ENCODE measurements around the gene DCPS. TPM values are rescaled to one million over a fixed set of nuclear protein-coding genes. Genes with fewer than 3 reads are reported as not detected.
"Not testable (repeated sequence)": the region's sequence is repeated elsewhere in the genome, so short reads cannot be mapped to it uniquely, and the experiment has no call there.

DCPS gene
- total and polyA plus RNA-seq, 8 donors, result 1.8 to 60.3 (median 12.6) TPM

- DNase-seq, result no peak
Observed at GRCh38 chr11:126361400-126361799, 57.5 kb downstream of the DCPS start.

DNA sequence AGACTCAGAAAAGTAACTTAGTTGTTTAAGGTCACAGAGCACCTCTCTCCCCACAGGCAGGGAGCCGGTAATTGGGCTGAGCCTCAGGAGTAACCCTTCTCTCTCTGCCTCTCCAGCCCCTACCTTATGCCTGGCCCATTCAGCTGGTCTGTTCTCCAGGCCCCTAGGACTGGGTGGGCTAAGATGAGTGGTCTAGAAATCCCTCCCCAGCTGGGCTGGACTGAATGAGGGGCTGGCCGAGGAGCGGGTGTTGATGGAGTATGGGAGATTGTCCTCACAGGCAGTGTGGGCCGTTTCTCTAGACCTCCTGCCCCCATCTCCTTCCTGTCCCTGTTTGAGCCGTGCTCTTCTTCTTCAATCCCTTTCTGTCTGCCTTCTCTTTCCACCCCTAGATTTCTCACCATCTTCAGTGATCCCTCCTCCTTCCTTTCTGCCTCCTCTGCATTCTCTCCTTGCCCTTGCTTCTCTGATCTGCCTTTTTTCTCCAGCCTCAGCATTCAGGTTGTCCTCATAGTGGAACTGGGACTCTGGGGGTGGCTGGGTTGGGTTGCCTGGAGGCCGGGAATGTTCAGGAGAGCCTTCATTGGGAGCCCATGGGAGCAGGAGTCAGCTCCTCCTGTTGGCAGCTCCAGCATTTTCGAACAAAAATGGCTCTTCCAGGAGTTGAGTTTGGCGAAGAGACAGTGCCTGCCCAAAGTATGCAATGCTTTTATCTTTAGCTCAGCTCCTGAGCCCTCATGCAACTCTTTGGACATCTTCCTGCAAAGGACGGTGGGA is 59.2 kb downstream of the DCPS start:
- WGBS, 5 donors, result 78 to 89% (median 79%) methylated on average over 9 of the region's 9 CpGs
- Histone ChIP-seq H3K4me1 (peaks cover 24 to 58% (median 41%) of the 10 kb centered on the region in 4 donors), H3K4me3 (no peak overlapping the region), H3K36me3 (no peaks in the 10 kb centered on the region), H3K9me3 (no peaks in the 10 kb centered on the region), H3K27me3 (no peaks in the 10 kb centered on the region), H3K27ac (no peak overlapping the region)
- TF ChIP-seq POLR2A (IDR thresholded peaks at IDR 0.05), result no peak
- TF ChIP-seq, protein P1, sequence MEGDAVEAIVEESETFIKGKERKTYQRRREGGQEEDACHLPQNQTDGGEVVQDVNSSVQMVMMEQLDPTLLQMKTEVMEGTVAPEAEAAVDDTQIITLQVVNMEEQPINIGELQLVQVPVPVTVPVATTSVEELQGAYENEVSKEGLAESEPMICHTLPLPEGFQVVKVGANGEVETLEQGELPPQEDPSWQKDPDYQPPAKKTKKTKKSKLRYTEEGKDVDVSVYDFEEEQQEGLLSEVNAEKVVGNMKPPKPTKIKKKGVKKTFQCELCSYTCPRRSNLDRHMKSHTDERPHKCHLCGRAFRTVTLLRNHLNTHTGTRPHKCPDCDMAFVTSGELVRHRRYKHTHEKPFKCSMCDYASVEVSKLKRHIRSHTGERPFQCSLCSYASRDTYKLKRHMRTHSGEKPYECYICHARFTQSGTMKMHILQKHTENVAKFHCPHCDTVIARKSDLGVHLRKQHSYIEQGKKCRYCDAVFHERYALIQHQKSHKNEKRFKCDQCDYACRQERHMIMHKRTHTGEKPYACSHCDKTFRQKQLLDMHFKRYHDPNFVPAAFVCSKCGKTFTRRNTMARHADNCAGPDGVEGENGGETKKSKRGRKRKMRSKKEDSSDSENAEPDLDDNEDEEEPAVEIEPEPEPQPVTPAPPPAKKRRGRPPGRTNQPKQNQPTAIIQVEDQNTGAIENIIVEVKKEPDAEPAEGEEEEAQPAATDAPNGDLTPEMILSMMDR (IDR thresholded peaks at IDR 0.05), result no peak
- no peak for TF ChIP-seq EP300 (IDR thresholded peaks at IDR 0.05)
- TF ChIP-seq POLR2AphosphoS5 (IDR thresholded peaks at IDR 0.05), result no peak
- intact Hi-C loops (cut with DNase I; ENCODE audit: low total_unique reads), result no loop called here
- DNase-seq, result no peak

More at GRCh38 chr11:126361400-126361799, 57.5 kb downstream of the DCPS start:
- H3K9me3 ChIP-seq, result no peaks in the 10 kb centered on the region
- intact Hi-C loops (cut with DNase I; ENCODE audit: low total_unique reads), result no loop called here
- no peaks in the 10 kb centered on the region for H3K27me3 ChIP-seq
- no peak overlapping the region for H3K4me3 ChIP-seq
- 81 to 91% (median 83%) methylated on average over 5 of the region's 5 CpGs for WGBS, 5 donors
- TF ChIP-seq POLR2A (IDR thresholded peaks at IDR 0.05) (no peak), POLR2AphosphoS5 (IDR thresholded peaks at IDR 0.05) (no peak)
- no peak overlapping the region for H3K27ac ChIP-seq
- H3K4me1 ChIP-seq, result peaks cover 28 to 65% (median 44%) of the 10 kb centered on the region in 4 donors
- no peaks in the 10 kb centered on the region for H3K36me3 ChIP-seq

DNA sequence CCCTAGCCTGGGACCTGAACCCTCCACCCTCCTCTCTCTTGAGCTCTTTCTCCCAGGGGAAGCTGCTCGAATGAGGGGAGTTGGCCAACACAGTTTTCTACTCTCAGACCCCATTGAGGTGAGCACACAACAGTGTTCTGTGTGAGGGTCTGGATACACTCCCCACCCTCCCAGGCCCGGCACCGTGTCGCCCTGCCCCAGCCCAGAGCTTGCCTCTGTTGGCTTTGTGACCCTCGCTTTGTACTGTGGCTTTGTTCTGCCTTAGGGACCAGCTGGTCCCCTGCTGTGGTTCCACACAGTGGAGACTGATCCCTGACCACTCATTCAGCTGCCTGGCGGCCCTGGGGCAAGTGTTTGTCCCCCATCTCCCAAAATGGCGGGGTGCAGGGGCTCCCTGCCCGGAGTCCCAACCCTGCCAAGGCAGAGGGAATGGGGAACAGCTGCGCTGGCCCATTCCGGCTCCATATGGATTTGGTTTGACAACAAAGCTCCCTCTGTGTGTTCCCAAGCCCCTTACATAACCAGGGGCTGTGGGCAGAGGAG is 59.9 kb downstream of the DCPS start:
- Histone ChIP-seq H3K27me3 (no peaks in the 10 kb centered on the region), H3K27ac (no peak overlapping the region), H3K4me3 (no peak overlapping the region), H3K36me3 (no peaks in the 10 kb centered on the region), H3K9me3 (no peaks in the 10 kb centered on the region), H3K4me1 (peaks cover 24 to 59% (median 39%) of the 10 kb centered on the region in 4 donors)
- no peak for DNase-seq
- TF ChIP-seq POLR2A (IDR thresholded peaks at IDR 0.05), result no peak
- TF ChIP-seq EP300 (IDR thresholded peaks at IDR 0.05), result no peak
- TF ChIP-seq POLR2AphosphoS5 (IDR thresholded peaks at IDR 0.05), result no peak
- TF ChIP-seq, protein P1 (IDR thresholded peaks at IDR 0.05), result no peak
- 76 to 90% (median 85%) methylated on average over 7 to 10 of the region's 10 CpGs for whole genome bisulfite sequencing, 5 donors
- intact Hi-C loops (cut with DNase I; ENCODE audit: low total_unique reads), result no loop called here

- H3K4me1 ChIP-seq, result peaks cover 24 to 56% (median 33%) of the 10 kb centered on the region in 4 donors
- DNase-seq; H3K27ac ChIP-seq; H3K9me3 ChIP-seq; intact Hi-C loops (cut with DNase I; ENCODE audit: low total_unique reads); H3K36me3 ChIP-seq; H3K27me3 ChIP-seq; H3K4me3 ChIP-seq: not testable (repeated sequence)
- WGBS, 5 donors, result 62 to 74% (median 70%) methylated on average over 2 to 5 of the region's 9 CpGs
Observed at GRCh38 chr11:126364735-126365134, 60.9 kb downstream of the DCPS start.

DNA sequence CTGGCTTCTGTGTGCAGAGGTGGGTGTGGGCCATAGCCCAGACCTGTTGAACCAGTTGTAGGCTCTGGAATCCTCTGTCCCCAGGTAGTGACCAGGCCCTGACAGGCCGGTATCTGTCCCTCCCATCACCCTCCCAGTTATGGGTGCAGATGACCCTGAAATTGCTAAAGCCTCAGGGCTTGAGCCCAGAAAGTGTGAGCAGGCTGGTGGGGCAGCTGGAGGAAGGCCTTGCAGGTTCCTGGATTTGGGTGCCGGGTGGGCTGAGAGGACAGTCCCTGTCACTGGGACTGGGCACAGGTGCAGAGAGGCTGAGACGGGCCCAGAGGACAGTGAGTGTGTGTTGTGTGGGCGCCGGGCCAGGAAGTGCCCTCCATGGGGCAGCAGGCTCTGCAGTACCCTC is 61.6 kb downstream of the DCPS start:
- H3K36me3 ChIP-seq; H3K27ac ChIP-seq; intact Hi-C loops (cut with DNase I; ENCODE audit: low total_unique reads); H3K4me3 ChIP-seq; DNase-seq; H3K9me3 ChIP-seq; H3K27me3 ChIP-seq: not testable (repeated sequence)
- H3K4me1 ChIP-seq, result peaks cover 19 to 49% (median 28%) of the 10 kb centered on the region in 4 donors
- WGBS, 5 donors, result 53 to 75% (median 61%) methylated on average over 3 to 5 of the region's 5 CpGs; no CpG with 5 or more reads in 1 of the 5 donors
